Esophagus squamous epithelium (tissue), 4 donors: ENCODE data around the gene AFF3.

Experiments
- CTCF ChIP-seq, 6 experiments: fragments of 450-650 bp in 4 of 6; fragments of 200-600 bp in 2 of 6; sonication (generic) in 2 of 6; IDR thresholded peaks; one replicate each; pipeline ENCODE4 v1.5.1; 2016 to 2019; ENCODE audit warnings: antibody characterized with exemption in 6 of 6, mild to moderate bottlenecking in 4 of 6, moderate library complexity in 4 of 6
- POLR2A ChIP-seq, 4 donors: fragments of 450-650 bp; IDR thresholded peaks; one replicate each; pipeline ENCODE4 v1.6.1; 2017; ENCODE audit warnings: antibody characterized with exemption in 4 of 4, mild to moderate bottlenecking in 4 of 4, moderate library complexity in 3 of 4

- TF ChIP-seq POLR2A (IDR thresholded peaks at IDR 0.05), result no peak
- no peak for TF ChIP-seq CTCF (IDR thresholded peaks at IDR 0.05)
Measured at GRCh38 chr2:100180503-100180902, 38.1 kb upstream of the AFF3 start.
